ENCODE measurements around the gene GBX1.

GBX1 gene

GRCh38 chr7:151138153-151138851, 29.2 kb downstream of the GBX1 start:
- DNase-seq = no peak

GRCh38 chr7:151137791-151138152, 29.7 kb downstream of the GBX1 start:
- no peak for DNase-seq

GRCh38 chr7:151137076-151137675, 30.3 kb downstream of the GBX1 start:
- DNase-seq = no peak

- no peak for DNase-seq
These were observed 31.3 kb downstream of the GBX1 start for GRCh38 chr7:151135866-151136843.

GRCh38 chr7:151135525-151135845, 32.0 kb downstream of the GBX1 start:
- no peak for DNase-seq

- no peak for DNase-seq
These were observed 32.6 kb downstream of the GBX1 start for GRCh38 chr7:151134743-151135524.

- DNase-seq = no peak
These were observed 33.3 kb downstream of the GBX1 start for GRCh38 chr7:151133986-151134742.

GRCh38 chr7:151133266-151133985, 34.1 kb downstream of the GBX1 start:
- no peak for DNase-seq

GRCh38 chr7:151132461-151133205, 34.9 kb downstream of the GBX1 start:
- DNase-seq = no peak

GRCh38 chr7:151131592-151132293, 35.8 kb downstream of the GBX1 start:
- DNase-seq = no peak

GRCh38 chr7:151131224-151131591, 36.3 kb downstream of the GBX1 start:
- DNase-seq = no peak

GRCh38 chr7:151130741-151131157, 36.7 kb downstream of the GBX1 start:
- no peak for DNase-seq

GRCh38 chr7:151129960-151130591, 37.4 kb downstream of the GBX1 start:
- no peak for DNase-seq

- DNase-seq = no peak
These were observed 38.2 kb downstream of the GBX1 start for GRCh38 chr7:151129117-151129959.

GRCh38 chr7:151128716-151129115, 38.8 kb downstream of the GBX1 start:
- DNase-seq = no peak

GRCh38 chr7:151128144-151128543, 39.4 kb downstream of the GBX1 start:
- no peak for DNase-seq

- DNase-seq = no peak
These were observed 40.9 kb downstream of the GBX1 start for GRCh38 chr7:151126491-151127137.

GRCh38 chr7:151125846-151126481, 41.5 kb downstream of the GBX1 start:
- no peak for DNase-seq

Measured in CD4-positive, alpha-beta T cell treated with Interleukin-6 for 4 hours (primary cell).